Endothelial cell of umbilical vein (primary cell): ENCODE measurements around the gene GUK1. TPM values are rescaled to one million over a fixed set of nuclear protein-coding genes. Genes with fewer than 3 reads are reported as not detected.

Experiments used
- BruUV-seq: library from RNA; stranded (reverse); fragments of 400-500 nt; replicated peaks from 2 replicates; lab custom pipeline; 2021; lab: Mats Ljungman, UMichigan
- CTCF ChIA-PET: fragments of 300-600, 350-600 bp; sonication (Branson Sonifier 250); formaldehyde crosslinking; loops from one replicate; lab custom pipeline; 2021; ENCODE audit warnings: antibody characterized with exemption, inconsistent platforms; lab: Charles Lee
- POLR2A ChIA-PET: fragments of 300-600, 350-600 bp; sonication (Branson Sonifier 250); formaldehyde crosslinking; loops from one replicate; lab custom pipeline; 2021; ENCODE audit warnings: antibody characterized with exemption, inconsistent platforms; lab: Charles Lee
- DNase-seq: peaks from one replicate; pipeline ENCODE4 v3.0.0-alpha.2; 2011; ENCODE audit warnings: low read depth, low spot score
- FAIRE-seq: peaks from 2 replicates; lab custom pipeline; 2011; peaks lifted over from hg19 to GRCh38; lab: Jason Lieb, UNC
- H2AFZ ChIP-seq: 2 replicates; pipeline ENCODE4 v1.6.0; 2012; ENCODE audit warnings: low read depth, low read length, control low read depth, inconsistent platforms
- H3K27ac ChIP-seq: 2 replicates; pipeline ENCODE4 v1.5.1; 2011; ENCODE audit warnings: low read depth, mild to moderate bottlenecking, control low read depth, low read length, moderate library complexity; ENCODE audit not compliant: insufficient read depth
- H3K27me3 ChIP-seq, 2 experiments: 2 replicates each; pipeline versions ENCODE4 v1.6.0 to v1.6.1; 2011; ENCODE audit warnings: low read length in 2 of 2, mixed read lengths in 1 of 2; ENCODE audit not compliant: control insufficient read depth in 2 of 2, insufficient read depth in 2 of 2
- H3K36me3 ChIP-seq, 2 experiments: 2 replicates in 1 of 2; 3 replicates in 1 of 2; pipeline ENCODE4 v1.5.1; 2011; ENCODE audit warnings: low read length in 2 of 2, mild to moderate bottlenecking in 1 of 2, moderate library complexity in 1 of 2; ENCODE audit not compliant: control insufficient read depth in 2 of 2, insufficient read depth in 2 of 2; ENCODE audit errors: extremely low read depth in 1 of 2
- H3K4me1 ChIP-seq: 3 replicates; pipeline ENCODE4 v1.5.1; 2011; ENCODE audit warnings: mild to moderate bottlenecking, low read length; ENCODE audit not compliant: control insufficient read depth, insufficient read depth; ENCODE audit errors: extremely low read depth
- H3K4me2 ChIP-seq: 2 replicates; pipeline ENCODE4 v1.6.1; 2011; ENCODE audit warnings: low read length, control low read depth, mixed read lengths; ENCODE audit not compliant: insufficient read depth
- H3K4me3 ChIP-seq, 3 experiments: fragments of 200-600 bp in 1 of 3; sonication (generic), shearing (Covaris generic) in 1 of 3; replicated peaks in 1 of 3; 2 replicates each; pipeline ENCODE4 v1.5.1; 2011 to 2016; ENCODE audit warnings: control low read depth in 3 of 3, low read length in 3 of 3, mild to moderate bottlenecking in 2 of 3, inconsistent platforms in 1 of 3, low read depth in 1 of 3, moderate library complexity in 1 of 3; ENCODE audit not compliant: insufficient read depth in 1 of 3
- H3K79me2 ChIP-seq: 2 replicates; pipeline ENCODE4 v1.6.0; 2012; ENCODE audit warnings: low read length, inconsistent platforms; ENCODE audit not compliant: control insufficient read depth, insufficient read depth
- H3K9ac ChIP-seq: replicated peaks from 2 replicates; pipeline ENCODE3; 2011; ENCODE audit warnings: low read length, control low read depth; ENCODE audit not compliant: insufficient read depth; ENCODE audit errors: extremely low read depth
- H3K9me1 ChIP-seq: replicated peaks from 3 replicates; pipeline ENCODE4 v1.6.0; 2011; ENCODE audit warnings: mild to moderate bottlenecking, low read length; ENCODE audit not compliant: control insufficient read depth, insufficient read depth; ENCODE audit errors: extremely low read depth
- H3K9me3 ChIP-seq: replicated peaks from 2 replicates; pipeline ENCODE4 v1.5.1; 2012; ENCODE audit warnings: low read length, inconsistent platforms; ENCODE audit not compliant: control insufficient read depth, insufficient read depth
- H4K20me1 ChIP-seq: replicated peaks from 2 replicates; pipeline ENCODE3; 2011; ENCODE audit warnings: mild to moderate bottlenecking, low read length; ENCODE audit not compliant: control insufficient read depth, insufficient read depth; ENCODE audit errors: extremely low read depth
- EZH2 ChIP-seq: IDR thresholded peaks from 2 replicates; pipeline ENCODE4 v1.6.1; 2012; ENCODE audit warnings: borderline replicate concordance, low read depth, mild to moderate bottlenecking, moderate library complexity, low read length, inconsistent platforms; ENCODE audit not compliant: severe bottlenecking
- FOS ChIP-seq: IDR thresholded peaks from 2 replicates; pipeline ENCODE4 v1.6.1; 2011; ENCODE audit warnings: mild to moderate bottlenecking, low read length, moderate library complexity, borderline replicate concordance; ENCODE audit not compliant: insufficient read depth
- GATA2 ChIP-seq: IDR thresholded peaks from 2 replicates; pipeline ENCODE4 v1.7.0; 2011; ENCODE audit warnings: low read depth, mild to moderate bottlenecking, moderate library complexity, mixed read lengths, low read length; ENCODE audit not compliant: insufficient read length, insufficient read depth
- JUN ChIP-seq: IDR thresholded peaks from 2 replicates; pipeline ENCODE4 v1.6.1; 2011; ENCODE audit warnings: borderline replicate concordance, low read depth; ENCODE audit not compliant: insufficient read length, insufficient read depth
- MAX ChIP-seq: IDR thresholded peaks from 2 replicates; pipeline ENCODE4 v1.6.1; 2011; ENCODE audit not compliant: insufficient read depth, insufficient read length
- MYC ChIP-seq: IDR thresholded peaks from one replicate; pipeline ENCODE4 v1.6.1; 2011; ENCODE audit warnings: mild to moderate bottlenecking, low read depth, low read length
- POLR2A ChIP-seq: IDR thresholded peaks from 2 replicates; pipeline ENCODE4 v1.6.1; 2012; ENCODE audit warnings: low read depth, mild to moderate bottlenecking, control low read depth, low read length
- POLR2AphosphoS5 ChIP-seq: IDR thresholded peaks from 2 replicates; pipeline ENCODE4 v1.6.1; 2012; ENCODE audit warnings: low read depth, mild to moderate bottlenecking, control low read depth, low read length, moderate library complexity; ENCODE audit not compliant: insufficient read depth
- dilution Hi-C: fragments of 300-500 bp; cut with MboI; formaldehyde crosslinking; loops from one replicate; pipeline ENCODE4 v1.15.0; 2019; ENCODE audit warnings: low sequenced_read_pairs; ENCODE audit not compliant: extremely low pct_ligation_motif_present
- intact Hi-C: fragments of 100-400 bp; cut with micrococcal nuclease; formaldehyde crosslinking; loops from one replicate; pipeline ENCODE4 v1.10.0; 2022
- polyA plus RNA-seq, 4 experiments: library from polyadenylated mRNA; depleted of rRNA in 3 of 4; stranded (reverse) in 3 of 4; unstranded in 1 of 4; fragments of >200 nt; gene quantifications; 2 replicates each; pipeline versions ENCODE4 v1.2.1 to v1.2.3, GENCODE V29; 2011 to 2012; ENCODE audit warnings: missing spikeins in 1 of 4
- total RNA-seq: library from RNA; stranded (reverse); gene quantifications from 2 replicates; pipeline ENCODE4 v1.2.3, GENCODE V29; 2021
- TF ChIP-seq, protein P1 (sequence below), 2 donors: IDR thresholded peaks; 1 replicate in 1 of 2; 2 replicates in 1 of 2; pipeline ENCODE4 v1.5.1; 2011; ENCODE audit warnings: low read length in 2 of 2, mild to moderate bottlenecking in 2 of 2, moderate library complexity in 2 of 2, control low read depth in 1 of 2, inconsistent platforms in 1 of 2, low read depth in 1 of 2; ENCODE audit not compliant: insufficient read depth in 1 of 2; ENCODE audit errors: extremely low read depth in 1 of 2

GUK1 gene
- total and polyA plus RNA-seq, 2 donors (not counting 3 experiments of a cell fraction or from before 2014, with no cell fraction given) = 239 to 742 TPM

- H3K9me3 ChIP-seq = peaks cover 4% of the 10 kb centered on the region
- no peaks in the 10 kb centered on the region for H3K27me3 ChIP-seq
- peaks cover 0 to 13% of the 10 kb centered on the region in 2 experiments for H3K36me3 ChIP-seq
- no TSS peak for BruUV-seq
- peaks cover 59% of the 10 kb centered on the region for H3K4me1 ChIP-seq
- H3K79me2 ChIP-seq = peaks cover 100% of the 10 kb centered on the region
- TF ChIP-seq, protein P1, sequence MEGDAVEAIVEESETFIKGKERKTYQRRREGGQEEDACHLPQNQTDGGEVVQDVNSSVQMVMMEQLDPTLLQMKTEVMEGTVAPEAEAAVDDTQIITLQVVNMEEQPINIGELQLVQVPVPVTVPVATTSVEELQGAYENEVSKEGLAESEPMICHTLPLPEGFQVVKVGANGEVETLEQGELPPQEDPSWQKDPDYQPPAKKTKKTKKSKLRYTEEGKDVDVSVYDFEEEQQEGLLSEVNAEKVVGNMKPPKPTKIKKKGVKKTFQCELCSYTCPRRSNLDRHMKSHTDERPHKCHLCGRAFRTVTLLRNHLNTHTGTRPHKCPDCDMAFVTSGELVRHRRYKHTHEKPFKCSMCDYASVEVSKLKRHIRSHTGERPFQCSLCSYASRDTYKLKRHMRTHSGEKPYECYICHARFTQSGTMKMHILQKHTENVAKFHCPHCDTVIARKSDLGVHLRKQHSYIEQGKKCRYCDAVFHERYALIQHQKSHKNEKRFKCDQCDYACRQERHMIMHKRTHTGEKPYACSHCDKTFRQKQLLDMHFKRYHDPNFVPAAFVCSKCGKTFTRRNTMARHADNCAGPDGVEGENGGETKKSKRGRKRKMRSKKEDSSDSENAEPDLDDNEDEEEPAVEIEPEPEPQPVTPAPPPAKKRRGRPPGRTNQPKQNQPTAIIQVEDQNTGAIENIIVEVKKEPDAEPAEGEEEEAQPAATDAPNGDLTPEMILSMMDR (IDR thresholded peaks at IDR 0.05; ENCODE audit: extremely low read depth in 1 of 2, insufficient read depth in 1 of 2, low read depth in 1 of 2, low read length in 2 of 2) = no peak
- TF ChIP-seq MAX (no peak), MYC (no peak), EZH2 (no peak), POLR2AphosphoS5 (no peak), POLR2A (no peak), JUN (no peak), FOS (no peak), GATA2 (no peak)
- no peak overlapping the region for H3K9ac ChIP-seq
- intact Hi-C loops (no loop called here), dilution Hi-C loops (no loop called here)
- DNase-seq (no peak), FAIRE-seq (no peak)
- H4K20me1 ChIP-seq = peaks cover 18% of the 10 kb centered on the region
- POLR2A ChIA-PET = no interaction called here
- CTCF ChIA-PET = interaction anchor here (0.9 to 2.5 kb wide), 3 partner anchors 9 to 91 kb away, joined by 4 to 8 read pairs (median 4); no protein-coding TSS in a partner anchor
- no peak overlapping the region for H2AFZ ChIP-seq
- peak overlapping the region; percentile 7 for H3K27ac ChIP-seq
- H3K4me3 ChIP-seq = no peak overlapping the region
- peak overlapping the region; percentile 1 for H3K4me2 ChIP-seq
- no peaks in the 10 kb centered on the region for H3K9me1 ChIP-seq
These were observed 49.0 kb upstream of the GUK1 start for GRCh38 chr1:228091084-228091483.
